ENCODE results near the gene DNAJC8.

The DNAJC8 gene

DNA sequence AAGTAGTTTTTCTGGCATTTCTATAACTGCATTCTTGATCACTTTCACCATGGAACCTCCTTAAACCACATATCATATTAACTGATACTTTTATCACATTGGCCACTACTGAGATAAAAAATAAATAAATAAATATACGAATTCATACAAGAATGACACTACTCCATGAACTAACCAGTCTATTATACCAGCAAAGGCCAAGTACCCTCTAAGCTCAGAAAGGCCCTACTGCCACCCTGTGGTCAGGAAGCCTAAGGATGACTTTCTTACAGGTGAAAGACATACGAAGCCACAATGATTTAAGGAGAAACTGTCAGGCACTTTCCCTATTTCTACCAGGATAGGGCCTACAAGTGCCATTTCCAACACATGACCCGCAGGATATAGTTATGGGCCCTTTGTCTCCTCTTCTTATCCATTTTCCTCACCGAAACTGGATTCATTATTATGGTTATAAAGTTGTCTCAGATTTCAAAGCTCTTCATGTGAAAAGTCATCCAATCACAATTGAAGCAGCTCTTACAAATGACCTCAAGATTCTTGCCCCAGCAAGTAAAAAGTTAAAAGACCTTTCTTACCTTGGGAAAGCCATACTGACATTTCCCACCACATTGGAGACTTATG, 23.9 kb downstream of the DNAJC8 start:
- in situ Hi-C loops (cut with HindIII; ENCODE audit: low sequenced_read_pairs): no loop called here
- peak; percentile 84 for TF ChIP-seq CTCF (IDR thresholded peaks at IDR 0.05; ENCODE audit: low read depth, low read length)
- H3K4me3 ChIP-seq (ENCODE audit: low read depth, low read length): no peak overlapping the region
- peak; percentile 72 for DNase-seq (ENCODE audit: low read depth, low spot score)

DNA sequence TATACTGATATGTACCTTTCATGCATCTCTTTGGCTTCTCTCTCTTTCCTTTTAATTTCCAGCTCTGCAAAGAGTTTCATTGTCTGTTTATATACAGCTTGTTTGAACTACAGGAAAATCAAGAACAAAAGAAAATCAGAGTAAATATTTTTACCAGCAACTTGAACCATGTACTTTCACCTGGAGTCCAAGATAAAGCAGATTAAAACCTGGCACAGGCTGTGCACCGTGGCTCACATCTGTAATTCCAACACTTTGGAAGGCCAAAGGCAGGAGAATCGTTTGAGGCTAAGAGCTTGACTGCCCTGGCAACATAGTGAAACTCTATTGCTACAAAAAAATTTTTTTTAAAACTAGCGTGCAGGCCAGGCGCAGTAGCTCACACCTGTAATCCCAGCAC, 27.6 kb downstream of the DNAJC8 start:
- no peak for TF ChIP-seq CTCF (IDR thresholded peaks at IDR 0.05; ENCODE audit: low read depth, low read length)
- in situ Hi-C loops (cut with HindIII; ENCODE audit: low sequenced_read_pairs): no loop called here

GRCh38 chr1:28200234-28200873, 32.5 kb downstream of the DNAJC8 start:
- TF ChIP-seq CTCF (IDR thresholded peaks at IDR 0.05; ENCODE audit: low read depth, low read length): no peak
- no peak overlapping the region for H3K4me3 ChIP-seq (ENCODE audit: low read depth, low read length)
- DNase-seq (ENCODE audit: low read depth, low spot score): no peak
- in situ Hi-C loops (cut with HindIII; ENCODE audit: low sequenced_read_pairs): no loop called here

More for the DNA sequence above, 27.6 kb downstream of the DNAJC8 start:
- no peak for DNase-seq (ENCODE audit: low read depth, low spot score)
- H3K4me3 ChIP-seq (ENCODE audit: low read depth, low read length): no peak overlapping the region

DNA sequence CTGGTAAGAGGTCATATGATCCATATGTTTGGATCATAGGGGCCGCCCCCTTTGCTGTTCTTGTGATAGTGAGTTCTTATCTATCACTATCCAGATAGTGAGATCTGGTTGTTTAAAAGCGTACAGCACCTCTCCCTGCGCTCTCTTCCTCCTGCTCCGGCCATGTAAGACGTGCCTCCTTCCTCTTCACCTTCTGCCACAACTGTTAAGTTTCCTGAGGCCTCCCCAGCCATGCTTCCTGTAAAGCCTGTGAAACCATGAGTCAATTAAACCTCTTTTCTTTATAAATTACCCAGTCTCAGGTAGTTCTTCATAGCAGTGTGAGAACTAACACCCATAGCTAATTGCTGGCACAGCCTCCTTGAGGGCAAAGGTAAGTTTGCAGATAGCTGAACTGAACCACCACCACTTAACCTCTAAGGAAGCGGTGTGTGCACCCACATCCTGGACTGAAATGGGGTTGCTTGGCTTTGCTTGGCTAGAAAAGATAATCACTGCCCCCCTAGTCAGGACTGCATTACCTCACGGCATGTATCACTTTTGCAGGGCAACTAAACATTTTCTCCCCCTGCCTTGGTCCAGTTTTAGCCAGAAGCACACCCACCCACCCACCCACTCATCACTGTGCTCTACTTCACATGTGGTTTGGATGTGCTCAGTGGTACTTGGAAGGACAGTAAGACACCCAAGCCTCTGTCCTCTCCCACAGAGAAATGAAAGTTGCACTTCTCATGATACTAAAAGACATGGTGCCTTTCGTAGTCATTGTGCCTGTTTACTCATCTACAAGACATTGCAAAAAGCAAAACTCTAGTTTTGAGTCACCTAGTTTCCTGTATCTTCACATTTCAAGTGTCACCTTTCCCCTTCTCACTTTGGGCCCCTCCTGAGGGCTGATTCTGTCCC, 33.2 kb downstream of the DNAJC8 start:
- in situ Hi-C loops (cut with HindIII; ENCODE audit: low sequenced_read_pairs): no loop called here
- TF ChIP-seq CTCF (IDR thresholded peaks at IDR 0.05; ENCODE audit: low read depth, low read length): no peak
- no peak for DNase-seq (ENCODE audit: low read depth, low spot score)
- no peak overlapping the region for H3K4me3 ChIP-seq (ENCODE audit: low read depth, low read length)

DNA sequence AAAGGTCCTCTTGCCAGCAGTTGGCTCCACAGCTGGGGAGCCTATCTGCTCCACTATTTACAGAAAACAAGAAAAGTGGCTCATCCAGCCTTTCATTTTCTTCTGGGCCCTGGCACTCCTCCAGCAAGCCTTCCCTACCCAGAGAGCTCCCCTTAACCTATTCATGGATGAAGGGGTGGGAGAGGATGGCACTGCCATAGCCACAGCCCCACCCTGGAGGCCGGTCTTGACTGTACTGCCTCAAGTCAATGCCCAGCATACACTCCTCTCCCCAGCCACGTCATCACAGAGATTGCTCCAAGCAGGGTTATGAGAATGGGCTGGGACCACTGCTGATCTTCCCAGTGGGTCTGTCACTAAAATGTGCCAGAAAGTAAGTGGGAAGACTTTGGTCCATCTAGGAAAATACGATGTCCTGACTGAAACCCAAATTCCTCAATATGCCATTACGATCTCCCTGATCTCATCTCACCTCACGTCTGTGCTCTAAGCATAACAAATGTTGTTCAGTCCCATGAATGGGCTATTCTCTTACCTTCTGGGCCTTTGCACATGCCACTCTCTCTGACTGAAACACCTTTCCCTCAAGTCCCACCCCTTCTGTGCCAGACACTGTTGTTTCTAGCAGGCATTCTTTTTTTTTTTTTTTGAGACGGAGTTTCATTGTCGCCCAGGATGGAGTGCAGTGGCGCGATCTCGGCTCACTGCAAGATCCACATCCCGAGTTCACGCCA, 35.0 kb downstream of the DNAJC8 start:
- in situ Hi-C loops (cut with HindIII; ENCODE audit: low sequenced_read_pairs): no loop called here
- TF ChIP-seq CTCF (IDR thresholded peaks at IDR 0.05; ENCODE audit: low read depth, low read length): no peak
- H3K4me3 ChIP-seq (ENCODE audit: low read depth, low read length): no peak overlapping the region
- no peak for DNase-seq (ENCODE audit: low read depth, low spot score)

GRCh38 chr1:28196330-28196729, 36.5 kb downstream of the DNAJC8 start:
- no peak for DNase-seq (ENCODE audit: low read depth, low spot score)
- in situ Hi-C loops (cut with HindIII; ENCODE audit: low sequenced_read_pairs): no loop called here
- no peak overlapping the region for H3K4me3 ChIP-seq (ENCODE audit: low read depth, low read length)
- no peak for TF ChIP-seq CTCF (IDR thresholded peaks at IDR 0.05; ENCODE audit: low read depth, low read length)
